ENCODE data around the gene MRAP2. TPM values are rescaled to one million over a fixed set of nuclear protein-coding genes. Genes with fewer than 3 reads are reported as not detected.

Gene MRAP2
- total RNA-seq, 4 donors from 2014 or later, result 2.7 to 7.4 (median 3.7) TPM

DNA sequence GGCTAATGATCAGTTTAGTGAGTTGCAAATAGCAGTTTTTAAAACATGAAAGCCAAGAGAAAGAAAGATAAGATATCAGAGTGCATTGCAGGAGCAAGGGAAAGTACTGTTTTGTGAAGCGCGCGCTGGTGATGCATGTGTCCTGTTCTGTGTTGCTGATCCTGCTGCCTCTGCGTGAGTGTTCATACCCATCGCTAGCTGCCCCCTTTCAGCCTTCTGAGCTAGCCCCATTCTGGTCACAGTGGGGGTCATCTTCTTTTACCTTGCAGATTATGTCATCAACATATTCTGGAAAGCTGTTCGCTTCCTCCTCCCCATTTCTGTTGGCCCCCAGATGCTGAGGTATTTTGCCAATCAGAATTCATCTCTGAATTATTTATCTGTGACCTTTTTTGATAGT, 1.9 kb downstream of the MRAP2 start:
- Histone ChIP-seq H3K27me3 (no peaks in the 10 kb centered on the region), H3K27ac (no peak overlapping the region), H3K4me1 (peaks cover 0 to 10% (median 4%) of the 10 kb centered on the region in 4 donors), H3K36me3 (no peaks in the 10 kb centered on the region), H3K9me3 (no peaks in the 10 kb centered on the region), H3K4me3 (no peak overlapping the region)
- no peak for TF ChIP-seq POLR2A (IDR thresholded peaks at IDR 0.05)
- TF ChIP-seq, protein P1, sequence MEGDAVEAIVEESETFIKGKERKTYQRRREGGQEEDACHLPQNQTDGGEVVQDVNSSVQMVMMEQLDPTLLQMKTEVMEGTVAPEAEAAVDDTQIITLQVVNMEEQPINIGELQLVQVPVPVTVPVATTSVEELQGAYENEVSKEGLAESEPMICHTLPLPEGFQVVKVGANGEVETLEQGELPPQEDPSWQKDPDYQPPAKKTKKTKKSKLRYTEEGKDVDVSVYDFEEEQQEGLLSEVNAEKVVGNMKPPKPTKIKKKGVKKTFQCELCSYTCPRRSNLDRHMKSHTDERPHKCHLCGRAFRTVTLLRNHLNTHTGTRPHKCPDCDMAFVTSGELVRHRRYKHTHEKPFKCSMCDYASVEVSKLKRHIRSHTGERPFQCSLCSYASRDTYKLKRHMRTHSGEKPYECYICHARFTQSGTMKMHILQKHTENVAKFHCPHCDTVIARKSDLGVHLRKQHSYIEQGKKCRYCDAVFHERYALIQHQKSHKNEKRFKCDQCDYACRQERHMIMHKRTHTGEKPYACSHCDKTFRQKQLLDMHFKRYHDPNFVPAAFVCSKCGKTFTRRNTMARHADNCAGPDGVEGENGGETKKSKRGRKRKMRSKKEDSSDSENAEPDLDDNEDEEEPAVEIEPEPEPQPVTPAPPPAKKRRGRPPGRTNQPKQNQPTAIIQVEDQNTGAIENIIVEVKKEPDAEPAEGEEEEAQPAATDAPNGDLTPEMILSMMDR (IDR thresholded peaks at IDR 0.05), result no peak
- no peak for DNase-seq

DNA sequence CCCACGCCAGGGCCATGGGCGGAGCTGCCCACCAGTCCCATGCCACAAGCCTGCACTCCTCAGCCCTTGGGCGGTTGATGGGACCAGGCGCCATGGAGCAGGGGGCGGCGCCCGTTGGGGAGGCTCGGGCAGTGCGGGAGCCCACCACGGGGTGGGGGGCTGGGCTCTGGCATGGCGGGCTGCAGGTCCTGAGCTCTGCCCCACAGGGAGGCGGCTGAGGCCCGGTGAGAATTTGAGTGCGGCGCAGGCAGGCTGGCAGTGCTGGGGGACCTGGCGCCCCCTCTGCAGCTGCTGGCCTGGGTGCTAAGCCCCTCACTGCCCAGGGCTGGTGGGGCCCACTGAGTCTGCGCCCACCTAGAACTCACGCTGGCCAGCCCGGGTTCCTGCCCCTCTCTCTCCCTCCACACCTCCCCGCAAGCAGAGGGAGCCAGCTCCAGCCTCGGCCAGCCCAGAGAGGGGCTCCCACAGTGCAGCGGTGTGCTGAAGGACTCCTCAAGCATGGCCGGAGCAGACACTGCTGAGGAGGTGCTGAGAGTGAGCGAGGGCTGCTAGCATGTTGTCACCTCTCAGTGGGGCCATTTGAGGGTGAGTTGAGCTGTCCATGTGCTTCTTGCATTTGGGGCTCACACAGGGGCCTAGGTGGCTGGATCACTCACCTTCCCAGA, 4.0 kb downstream of the MRAP2 start:
- H3K27me3 ChIP-seq, result no peaks in the 10 kb centered on the region
- H3K4me1 ChIP-seq, result peaks cover 0 to 10% (median 4%) of the 10 kb centered on the region in 4 donors
- H3K4me3 ChIP-seq, result no peak overlapping the region
- no peak for DNase-seq
- no peak overlapping the region for H3K27ac ChIP-seq
- H3K36me3 ChIP-seq, result no peaks in the 10 kb centered on the region
- H3K9me3 ChIP-seq, result no peaks in the 10 kb centered on the region
- TF ChIP-seq, protein P1 (IDR thresholded peaks at IDR 0.05), result no peak
- TF ChIP-seq POLR2A (IDR thresholded peaks at IDR 0.05), result no peak

DNA sequence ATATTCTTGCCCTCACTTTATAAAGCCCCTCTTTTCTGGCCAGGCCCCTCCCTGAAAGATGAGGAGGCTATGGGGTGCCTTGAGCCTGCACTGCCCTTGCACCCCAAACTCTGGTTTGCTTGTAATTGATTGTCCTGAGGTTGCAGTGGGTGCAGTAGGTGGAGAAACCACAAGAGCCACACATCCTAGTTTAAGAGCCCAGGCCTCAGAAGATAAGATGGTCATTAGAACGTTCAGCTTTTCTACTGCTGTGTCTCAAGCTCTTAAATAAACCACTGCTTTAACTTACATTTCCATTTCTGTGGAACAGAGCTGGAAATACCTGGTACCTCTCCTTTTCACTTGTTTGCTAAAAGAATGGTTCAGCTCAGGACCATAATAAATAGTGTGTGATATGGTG, 9.0 kb downstream of the MRAP2 start:
- Histone ChIP-seq H3K27me3 (no peaks in the 10 kb centered on the region), H3K36me3 (no peaks in the 10 kb centered on the region), H3K4me3 (no peak overlapping the region), H3K4me1 (no peaks in the 10 kb centered on the region), H3K9me3 (no peaks in the 10 kb centered on the region), H3K27ac (no peak overlapping the region)
- DNase-seq, result no peak
- TF ChIP-seq, protein P1 (IDR thresholded peaks at IDR 0.05), result no peak
- no peak for TF ChIP-seq POLR2A (IDR thresholded peaks at IDR 0.05)

DNA sequence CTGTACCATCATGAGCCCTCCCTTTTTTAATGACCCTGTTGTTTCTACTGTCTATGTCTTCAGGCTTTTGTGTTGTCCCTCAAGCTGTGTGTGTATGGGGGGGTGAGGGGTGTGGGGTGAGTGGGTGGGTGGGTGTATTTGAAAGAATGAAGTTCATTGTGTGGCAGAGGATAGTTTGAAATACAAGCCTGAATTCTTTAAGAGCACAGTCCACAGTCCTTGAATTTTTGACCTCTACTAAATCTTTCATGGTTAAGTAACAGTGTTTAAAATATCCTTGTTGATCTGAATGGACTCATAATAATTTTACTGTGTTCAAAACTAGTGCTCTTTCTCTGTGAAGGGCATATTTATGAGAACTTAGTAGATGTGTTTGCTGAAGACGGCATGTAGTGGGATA, 10.0 kb downstream of the MRAP2 start:
- DNase-seq, result no peak
- Histone ChIP-seq H3K36me3 (no peaks in the 10 kb centered on the region), H3K27ac (no peak overlapping the region), H3K4me1 (no peaks in the 10 kb centered on the region), H3K9me3 (no peaks in the 10 kb centered on the region), H3K4me3 (no peak overlapping the region), H3K27me3 (no peaks in the 10 kb centered on the region)
- no peak for TF ChIP-seq POLR2A (IDR thresholded peaks at IDR 0.05)
- TF ChIP-seq, protein P1 (IDR thresholded peaks at IDR 0.05), result no peak

DNA sequence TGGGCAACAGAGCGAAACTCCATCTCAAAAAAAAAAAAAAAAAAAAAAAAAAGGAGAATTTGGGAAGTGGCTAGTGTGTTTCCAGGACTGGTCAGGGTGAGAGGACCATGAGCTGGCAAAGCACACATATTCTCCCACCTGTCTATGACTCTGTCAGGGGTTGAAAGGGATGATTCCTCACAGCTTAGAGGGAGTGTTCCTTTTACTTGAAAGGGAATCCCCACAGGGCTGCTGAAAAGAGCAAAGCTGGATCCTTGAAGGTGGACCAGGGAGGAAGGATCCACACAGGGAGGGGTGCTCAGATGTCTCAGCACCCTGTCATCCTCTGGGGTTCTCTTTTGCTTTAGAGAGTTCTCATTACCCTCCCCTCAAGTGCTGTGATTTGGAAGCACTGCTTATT, 13.2 kb downstream of the MRAP2 start:
- Histone ChIP-seq H3K36me3 (no peaks in the 10 kb centered on the region), H3K27me3 (no peaks in the 10 kb centered on the region), H3K27ac (no peak overlapping the region), H3K4me3 (no peak overlapping the region), H3K4me1 (no peaks in the 10 kb centered on the region), H3K9me3 (no peaks in the 10 kb centered on the region)
- no peak for TF ChIP-seq POLR2A (IDR thresholded peaks at IDR 0.05)
- TF ChIP-seq, protein P1 (IDR thresholded peaks at IDR 0.05), result no peak
- DNase-seq, result no peak

DNA sequence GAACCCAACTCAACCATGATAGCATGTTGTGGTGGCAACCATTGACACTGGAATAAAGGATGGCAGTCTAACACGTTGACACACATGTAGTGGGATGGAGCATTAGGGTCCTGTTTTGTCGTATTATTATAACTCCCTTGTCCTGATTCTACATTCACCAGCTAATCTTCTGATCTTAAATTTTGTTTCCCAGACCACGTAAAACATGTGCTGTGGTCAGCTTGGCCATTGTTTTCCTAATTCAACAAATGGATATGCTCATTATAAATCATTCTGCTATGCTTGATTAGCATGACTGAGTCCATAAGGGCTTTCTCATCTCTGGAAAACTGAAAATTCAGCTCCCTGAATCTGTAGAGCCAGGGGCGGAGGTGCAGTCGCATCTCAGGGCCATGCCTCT, 15.0 kb downstream of the MRAP2 start:
- no peaks in the 10 kb centered on the region for H3K4me1 ChIP-seq
- no peaks in the 10 kb centered on the region for H3K27me3 ChIP-seq
- DNase-seq, result no peak
- no peak overlapping the region for H3K4me3 ChIP-seq
- H3K36me3 ChIP-seq, result no peaks in the 10 kb centered on the region
- H3K9me3 ChIP-seq, result no peaks in the 10 kb centered on the region
- TF ChIP-seq POLR2A (IDR thresholded peaks at IDR 0.05), result no peak
- TF ChIP-seq, protein P1 (IDR thresholded peaks at IDR 0.05), result no peak
- H3K27ac ChIP-seq, result no peak overlapping the region

Measured in Peyer's patch (tissue), 4 donors.